GM12891 (cell line): ENCODE data around the gene SYNE2.

Source experiments
- DNase-seq: peaks from one replicate; pipeline ENCODE4 v3.0.0; 2011; ENCODE audit warnings: low spot score; ENCODE audit not compliant: insufficient read length
- FAIRE-seq: peaks from 2 replicates; lab custom pipeline; 2011; peaks lifted over from hg19 to GRCh38; lab: Jason Lieb, UNC
- PAX5 ChIP-seq: IDR thresholded peaks from 2 replicates; pipeline ENCODE4 v1.6.1; 2011; ENCODE audit warnings: low read length, moderate library complexity, mild to moderate bottlenecking; ENCODE audit not compliant: insufficient read depth, severe bottlenecking
- POLR2A ChIP-seq: IDR thresholded peaks from 2 replicates; pipeline ENCODE4 v1.6.1; 2011; ENCODE audit warnings: low read depth, low read length, control low read depth
- POLR2AphosphoS5 ChIP-seq: IDR thresholded peaks from 2 replicates; pipeline ENCODE4 v1.6.1; 2011; ENCODE audit warnings: low read depth, low read length, control low read depth
- POU2F2 ChIP-seq: IDR thresholded peaks from 2 replicates; pipeline ENCODE4 v1.6.1; 2011; ENCODE audit warnings: low read depth, mild to moderate bottlenecking, control low read depth, low read length, moderate library complexity
- SPI1 ChIP-seq: IDR thresholded peaks from 2 replicates; pipeline ENCODE4 v1.6.1; 2011; ENCODE audit warnings: low read depth, low read length, control low read depth
- TAF1 ChIP-seq: IDR thresholded peaks from 2 replicates; pipeline ENCODE4 v1.6.1; 2011; ENCODE audit warnings: low read depth, low read length, control low read depth

SYNE2 gene

GRCh38 chr14:64217834-64218233, 365.0 kb downstream of the SYNE2 start:
- DNase-seq (no peak), FAIRE-seq (peak; percentile 55)
- TF ChIP-seq SPI1 (no peak), POLR2A (no peak), PAX5 (no peak), POLR2AphosphoS5 (no peak), POU2F2 (no peak), TAF1 (no peak)

- FAIRE-seq (peak; percentile 48), DNase-seq (no peak)
- TF ChIP-seq POU2F2 (no peak), SPI1 (peak; percentile 42; the same call in 1 of the 2 replicates), POLR2AphosphoS5 (no peak), POLR2A (no peak), PAX5 (no peak)
Observed at GRCh38 chr14:64218344-64219240, 365.8 kb downstream of the SYNE2 start.

- FAIRE-seq (no peak), DNase-seq (no peak)
- TF ChIP-seq TAF1 (no peak), POU2F2 (no peak), PAX5 (no peak), SPI1 (no peak), POLR2A (no peak), POLR2AphosphoS5 (no peak)
Observed at GRCh38 chr14:64220056-64220455, 367.3 kb downstream of the SYNE2 start.

- peak; percentile 68 for FAIRE-seq
- TF ChIP-seq POLR2A (no peak), SPI1 (no peak), TAF1 (no peak), POU2F2 (no peak), POLR2AphosphoS5 (no peak), PAX5 (no peak)
- DNase-seq: no peak
Observed at GRCh38 chr14:64220466-64220865, 367.7 kb downstream of the SYNE2 start.

GRCh38 chr14:64221391-64222003, 368.7 kb downstream of the SYNE2 start:
- no peak for DNase-seq
- TF ChIP-seq PAX5: no peak
- no peak for TF ChIP-seq POU2F2
- peak; percentile 51 for FAIRE-seq

GRCh38 chr14:64225151-64225757, 372.4 kb downstream of the SYNE2 start:
- TF ChIP-seq POLR2A (no peak), TAF1 (no peak), POLR2AphosphoS5 (no peak), POU2F2 (no peak), PAX5 (no peak), SPI1 (no peak)
- DNase-seq (no peak), FAIRE-seq (no peak)

GRCh38 chr14:64227856-64228255, 375.1 kb downstream of the SYNE2 start:
- FAIRE-seq: no peak
- no peak for TF ChIP-seq PAX5
- TF ChIP-seq TAF1: no peak
- no peak for TF ChIP-seq POU2F2
- no peak for TF ChIP-seq POLR2A
- TF ChIP-seq SPI1: no peak
- no peak for TF ChIP-seq POLR2AphosphoS5

GRCh38 chr14:64229489-64229888, 376.7 kb downstream of the SYNE2 start:
- DNase-seq (no peak), FAIRE-seq (no peak)
- TF ChIP-seq POLR2AphosphoS5 (no peak), POU2F2 (no peak), SPI1 (no peak), TAF1 (no peak), POLR2A (no peak), PAX5 (no peak)

More at GRCh38 chr14:64227856-64228255, 375.1 kb downstream of the SYNE2 start:
- no peak for DNase-seq

- TF ChIP-seq SPI1 (peak; percentile 52), POU2F2 (no peak)
- FAIRE-seq: peak; percentile 73
- DNase-seq: no peak
Observed at GRCh38 chr14:64232095-64232838, 379.5 kb downstream of the SYNE2 start.

GRCh38 chr14:64232944-64233343, 380.1 kb downstream of the SYNE2 start:
- TF ChIP-seq POLR2A (no peak), POLR2AphosphoS5 (no peak), PAX5 (no peak), SPI1 (no peak), POU2F2 (no peak), TAF1 (no peak)
- DNase-seq: no peak
- FAIRE-seq: no peak
